Myocyte (in vitro differentiated cells): ENCODE data around the gene TRIM8. TPM values are rescaled to one million over a fixed set of nuclear protein-coding genes. Genes with fewer than 3 reads are reported as not detected.

Experiments
- DNase-seq: peaks from one replicate; pipeline ENCODE4 v3.0.0-alpha.2; 2012; ENCODE audit warnings: low read depth
- total RNA-seq: library from RNA; depleted of rRNA; stranded (reverse); fragments of >200 nt; gene quantifications from 2 replicates; pipeline ENCODE4 v1.2.3, GENCODE V29; 2014

The TRIM8 gene
- total RNA-seq, 1 donor from 2014 or later, result 230 TPM

- DNase-seq, result peak; percentile 80
Measured at GRCh38 chr10:102616066-102616770, 28.1 kb upstream of the TRIM8 start.

GRCh38 chr10:102617041-102617440 lies 27.2 kb upstream of the TRIM8 start:
- no peak for DNase-seq

GRCh38 chr10:102617816-102618215 lies 26.5 kb upstream of the TRIM8 start:
- no peak for DNase-seq

GRCh38 chr10:102619281-102619981 lies 24.8 kb upstream of the TRIM8 start:
- peak; percentile 62 for DNase-seq

- DNase-seq, result peak; percentile 55
Measured at GRCh38 chr10:102620138-102620590, 24.1 kb upstream of the TRIM8 start.

- peak; percentile 80 for DNase-seq
Measured at GRCh38 chr10:102620591-102621442, 23.5 kb upstream of the TRIM8 start.

- peak; percentile 96 for DNase-seq
Measured at GRCh38 chr10:102621443-102622325, 22.6 kb upstream of the TRIM8 start.

GRCh38 chr10:102624094-102624493 lies 20.2 kb upstream of the TRIM8 start:
- no peak for DNase-seq

- no peak for DNase-seq
Measured at GRCh38 chr10:102624751-102625645, 19.3 kb upstream of the TRIM8 start.

GRCh38 chr10:102626026-102626685 lies 18.1 kb upstream of the TRIM8 start:
- DNase-seq, result no peak

- DNase-seq, result no peak
Measured at GRCh38 chr10:102627291-102627735, 17.0 kb upstream of the TRIM8 start.

GRCh38 chr10:102627736-102628293 lies 16.5 kb upstream of the TRIM8 start:
- peak; percentile 94 for DNase-seq

GRCh38 chr10:102628451-102628911 lies 15.8 kb upstream of the TRIM8 start:
- peak; percentile 89 for DNase-seq

- DNase-seq, result peak; percentile 90
Measured at GRCh38 chr10:102629661-102630614, 14.3 kb upstream of the TRIM8 start.

- DNase-seq, result no peak
Measured at GRCh38 chr10:102630663-102631062, 13.6 kb upstream of the TRIM8 start.

- no peak for DNase-seq
Measured at GRCh38 chr10:102631525-102632393, 12.5 kb upstream of the TRIM8 start.
